ENCODE data around the gene PAK6. TPM values are rescaled to one million over a fixed set of nuclear protein-coding genes. Genes with fewer than 3 reads are reported as not detected.

Gene PAK6
- total and polyA plus RNA-seq, 2 experiments from 2014 or later, result 2.4 to 20.0 TPM

GRCh38 chr15:40320931-40321371 lies 82.1 kb downstream of the PAK6 start:
- no peak overlapping the region for H3K4me3 ChIP-seq
- ATAC-seq (peak; percentile 14), DNase-seq (ENCODE audit: low spot score) (peak; percentile 89)
- peaks cover 16% of the 10 kb centered on the region for H3K79me2 ChIP-seq (replicated peaks; ENCODE audit: insufficient read depth)
- Mint-ChIP-seq H3K36me3 (ENCODE audit: low read depth) (peaks cover 6% of the 10 kb centered on the region; the same call in 2 of the 3 replicates), H3K27me3 (ENCODE audit: insufficient read depth, low read depth, poor library complexity) (peaks cover 34% of the 10 kb centered on the region), H3K4me3 (peak overlapping the region; percentile 6; the same call in 1 of the 3 replicates), H3K9me3 (no peaks in the 10 kb centered on the region; the same call in 2 of the 3 replicates), H3K27ac (no peak overlapping the region), H3K4me1 (peaks cover 34% of the 10 kb centered on the region)
- peaks cover 9% of the 10 kb centered on the region for H4K20me1 ChIP-seq (replicated peaks; ENCODE audit: insufficient read depth)
- peaks cover 28% of the 10 kb centered on the region for H3K4me1 ChIP-seq (ENCODE audit: insufficient read depth)
- no peak overlapping the region for H3K27ac ChIP-seq (ENCODE audit: low read depth)
- H3K27me3 ChIP-seq (ENCODE audit: insufficient read depth), result peaks cover 34% of the 10 kb centered on the region
- H3F3A ChIP-seq (replicated peaks; ENCODE audit: low read depth), result peaks cover 13% of the 10 kb centered on the region; the same call in 1 of the 2 replicates
- TF ChIP-seq, protein P1, sequence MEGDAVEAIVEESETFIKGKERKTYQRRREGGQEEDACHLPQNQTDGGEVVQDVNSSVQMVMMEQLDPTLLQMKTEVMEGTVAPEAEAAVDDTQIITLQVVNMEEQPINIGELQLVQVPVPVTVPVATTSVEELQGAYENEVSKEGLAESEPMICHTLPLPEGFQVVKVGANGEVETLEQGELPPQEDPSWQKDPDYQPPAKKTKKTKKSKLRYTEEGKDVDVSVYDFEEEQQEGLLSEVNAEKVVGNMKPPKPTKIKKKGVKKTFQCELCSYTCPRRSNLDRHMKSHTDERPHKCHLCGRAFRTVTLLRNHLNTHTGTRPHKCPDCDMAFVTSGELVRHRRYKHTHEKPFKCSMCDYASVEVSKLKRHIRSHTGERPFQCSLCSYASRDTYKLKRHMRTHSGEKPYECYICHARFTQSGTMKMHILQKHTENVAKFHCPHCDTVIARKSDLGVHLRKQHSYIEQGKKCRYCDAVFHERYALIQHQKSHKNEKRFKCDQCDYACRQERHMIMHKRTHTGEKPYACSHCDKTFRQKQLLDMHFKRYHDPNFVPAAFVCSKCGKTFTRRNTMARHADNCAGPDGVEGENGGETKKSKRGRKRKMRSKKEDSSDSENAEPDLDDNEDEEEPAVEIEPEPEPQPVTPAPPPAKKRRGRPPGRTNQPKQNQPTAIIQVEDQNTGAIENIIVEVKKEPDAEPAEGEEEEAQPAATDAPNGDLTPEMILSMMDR (conservative IDR thresholded peaks at IDR 0.05; ENCODE audit: low read depth in 2 of 2), result peak; percentile 80 to 98
- TF ChIP-seq CREB1 (CRISPR knock-in tag; IDR thresholded peaks at IDR 0.05; ENCODE audit: low read depth), result no peak
- no peak overlapping the region for H2AFZ ChIP-seq
- no peaks in the 10 kb centered on the region for H3K36me3 ChIP-seq (ENCODE audit: insufficient read depth)
- H3K4me2 ChIP-seq, result no peak overlapping the region
- H3K9me2 ChIP-seq (ENCODE audit: insufficient read depth), result no peaks in the 10 kb centered on the region

- Histone ChIP-seq H2AFZ (peak overlapping the region; percentile 59; the same call in 1 of the 2 replicates), H3K4me2 (peak overlapping the region; percentile 90), H3K9me2 (ENCODE audit: insufficient read depth) (no peaks in the 10 kb centered on the region), H3F3A (replicated peaks; ENCODE audit: low read depth) (peaks cover 16% of the 10 kb centered on the region; the same call in 1 of the 2 replicates), H3K4me1 (ENCODE audit: insufficient read depth) (peaks cover 45% of the 10 kb centered on the region), H3K4me3 (peak overlapping the region; percentile 62), H3K79me2 (replicated peaks; ENCODE audit: insufficient read depth) (peaks cover 21% of the 10 kb centered on the region), H3K36me3 (ENCODE audit: insufficient read depth) (no peaks in the 10 kb centered on the region), H4K20me1 (replicated peaks; ENCODE audit: insufficient read depth) (peaks cover 10% of the 10 kb centered on the region), H3K27me3 (ENCODE audit: insufficient read depth) (peaks cover 34% of the 10 kb centered on the region), H3K27ac (ENCODE audit: low read depth) (no peak overlapping the region)
- Mint-ChIP-seq H3K9me3 (no peaks in the 10 kb centered on the region; the same call in 2 of the 3 replicates), H3K27me3 (ENCODE audit: insufficient read depth, low read depth, poor library complexity) (peaks cover 35% of the 10 kb centered on the region), H3K4me1 (peaks cover 51% of the 10 kb centered on the region), H3K4me3 (peak overlapping the region; percentile 69), H3K36me3 (ENCODE audit: low read depth) (peaks cover 6% of the 10 kb centered on the region; the same call in 2 of the 3 replicates), H3K27ac (no peak overlapping the region)
- ATAC-seq, result peak; percentile 8
- DNase-seq (ENCODE audit: low spot score), result peak; percentile 47
- TF ChIP-seq JUNB (IDR thresholded peaks at IDR 0.05; ENCODE audit: unreplicated experiment) (no peak), CREB1 (CRISPR knock-in tag; IDR thresholded peaks at IDR 0.05; ENCODE audit: low read depth) (no peak), ZNF331 (CRISPR knock-in tag; IDR thresholded peaks at IDR 0.05; ENCODE audit: low read depth) (no peak), ZNF462 (CRISPR knock-in tag; IDR thresholded peaks at IDR 0.05) (no peak), POLR2AphosphoS5 (IDR thresholded peaks at IDR 0.05; ENCODE audit: low read depth) (no peak), EZH2 (IDR thresholded peaks at IDR 0.05; ENCODE audit: low read depth, unreplicated experiment) (no peak), REST (IDR thresholded peaks at IDR 0.05; ENCODE audit: unreplicated experiment) (no peak)
Measured at GRCh38 chr15:40322531-40323238, 83.8 kb downstream of the PAK6 start.

All from GM23338 (cell line).